Measurements from ENCODE around the gene CAMTA1.

DNA sequence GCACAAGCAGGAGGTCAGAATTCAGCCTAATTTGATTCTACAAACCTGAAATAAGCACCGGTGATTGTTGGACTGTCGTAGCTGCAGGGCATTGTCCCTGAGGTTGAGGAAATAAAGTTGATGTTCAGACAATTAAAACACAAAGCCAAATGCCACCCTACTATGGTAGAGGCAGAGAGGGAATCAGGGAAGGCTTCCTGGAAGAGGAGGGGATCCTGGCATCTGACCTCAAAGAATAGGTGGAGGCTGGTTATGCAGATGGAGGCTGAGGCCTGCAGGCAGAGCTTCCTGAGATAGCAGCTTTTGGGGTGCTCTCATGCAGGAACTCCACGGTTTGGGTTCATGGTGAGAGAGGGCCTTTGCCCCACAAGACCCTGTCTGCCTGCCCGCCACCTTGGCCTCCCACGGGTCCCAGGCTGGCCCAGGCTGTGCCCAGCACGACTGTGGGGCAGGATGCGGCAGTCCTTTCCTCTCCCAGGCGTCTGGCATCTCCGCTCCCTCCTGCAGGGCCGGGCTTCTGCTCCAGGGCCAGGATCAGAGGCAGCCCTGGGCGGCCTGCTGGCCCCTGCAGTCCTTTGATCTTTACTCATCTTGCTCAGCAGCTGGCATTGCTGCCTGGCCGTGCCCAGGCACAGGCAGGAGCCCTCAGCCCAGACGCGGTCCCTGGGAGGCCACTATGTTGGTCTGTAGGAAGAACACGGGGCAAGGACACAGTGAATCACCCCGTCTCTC lies 851.7 kb downstream of the CAMTA1 start:
- TF ChIP-seq, protein P1, sequence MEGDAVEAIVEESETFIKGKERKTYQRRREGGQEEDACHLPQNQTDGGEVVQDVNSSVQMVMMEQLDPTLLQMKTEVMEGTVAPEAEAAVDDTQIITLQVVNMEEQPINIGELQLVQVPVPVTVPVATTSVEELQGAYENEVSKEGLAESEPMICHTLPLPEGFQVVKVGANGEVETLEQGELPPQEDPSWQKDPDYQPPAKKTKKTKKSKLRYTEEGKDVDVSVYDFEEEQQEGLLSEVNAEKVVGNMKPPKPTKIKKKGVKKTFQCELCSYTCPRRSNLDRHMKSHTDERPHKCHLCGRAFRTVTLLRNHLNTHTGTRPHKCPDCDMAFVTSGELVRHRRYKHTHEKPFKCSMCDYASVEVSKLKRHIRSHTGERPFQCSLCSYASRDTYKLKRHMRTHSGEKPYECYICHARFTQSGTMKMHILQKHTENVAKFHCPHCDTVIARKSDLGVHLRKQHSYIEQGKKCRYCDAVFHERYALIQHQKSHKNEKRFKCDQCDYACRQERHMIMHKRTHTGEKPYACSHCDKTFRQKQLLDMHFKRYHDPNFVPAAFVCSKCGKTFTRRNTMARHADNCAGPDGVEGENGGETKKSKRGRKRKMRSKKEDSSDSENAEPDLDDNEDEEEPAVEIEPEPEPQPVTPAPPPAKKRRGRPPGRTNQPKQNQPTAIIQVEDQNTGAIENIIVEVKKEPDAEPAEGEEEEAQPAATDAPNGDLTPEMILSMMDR (conservative IDR thresholded peaks at IDR 0.05; ENCODE audit: low read depth, low read length) = no peak
- no peak for TF ChIP-seq EZH2 (IDR thresholded peaks at IDR 0.05; ENCODE audit: borderline replicate concordance, low read depth, low read length, poor library complexity, severe bottlenecking)

All from A673 (cell line).